KMS-11 (cell line): ENCODE measurements around the gene VENTX.

Experiments
- H2AFZ ChIP-seq: fragments of 200-600 bp; sonication (generic); 2 replicates; pipeline ENCODE4 v1.6.1; 2016; ENCODE audit warnings: antibody characterized with exemption, mixed run types, low read depth
- H3K27ac ChIP-seq: fragments of 200-600 bp; sonication (generic); 2 replicates; pipeline ENCODE4 v1.6.1; 2016; ENCODE audit warnings: mild to moderate bottlenecking, mixed run types
- H3K27me3 ChIP-seq: fragments of 200-600 bp; sonication (generic); 2 replicates; pipeline ENCODE4 v1.6.1; 2017; ENCODE audit warnings: mild to moderate bottlenecking, low read depth, mixed run types, moderate library complexity; ENCODE audit not compliant: insufficient read depth
- H3K36me3 ChIP-seq: fragments of 200-600 bp; sonication (generic); 2 replicates; pipeline ENCODE4 v1.6.1; 2017; ENCODE audit warnings: mild to moderate bottlenecking, mixed run types; ENCODE audit not compliant: insufficient read depth
- H3K4me1 ChIP-seq: fragments of 200-600 bp; sonication (generic); 2 replicates; pipeline ENCODE4 v1.6.1; 2016; ENCODE audit warnings: mild to moderate bottlenecking, low read depth, mixed run types; ENCODE audit not compliant: poor library complexity, severe bottlenecking
- H3K4me2 ChIP-seq: fragments of 200-600 bp; sonication (generic); 2 replicates; pipeline ENCODE4 v1.7.0; 2016; ENCODE audit warnings: mild to moderate bottlenecking, mixed run types
- H3K4me3 ChIP-seq: fragments of 200-600 bp; sonication (generic); IDR thresholded peaks from 2 replicates; pipeline ENCODE4 v1.6.1; 2017; ENCODE audit warnings: low read depth, low read length, mixed read lengths; ENCODE audit not compliant: insufficient read depth
- H3K79me2 ChIP-seq: fragments of 200-600 bp; sonication (generic); 2 replicates; pipeline ENCODE4 v1.6.1; 2016; ENCODE audit warnings: low read depth, mixed run types; ENCODE audit not compliant: insufficient read depth
- H3K9ac ChIP-seq: fragments of 200-600 bp; sonication (generic); 2 replicates; pipeline ENCODE4 v1.6.1; 2016; ENCODE audit warnings: mild to moderate bottlenecking, mixed run types
- H4K20me1 ChIP-seq: fragments of 200-600 bp; sonication (generic); 2 replicates; pipeline ENCODE4 v1.6.1; 2016; ENCODE audit warnings: mild to moderate bottlenecking, mixed run types; ENCODE audit not compliant: insufficient read depth
- CTCF ChIP-seq: fragments of 200-600 bp; sonication (generic); conservative IDR thresholded peaks from 2 replicates; pipeline ENCODE4 v1.6.1; 2017; ENCODE audit warnings: low read depth, mild to moderate bottlenecking, antibody characterized with exemption, low read length, moderate library complexity, mixed read lengths

The VENTX gene

GRCh38 chr10:133260895-133261725, 23.5 kb downstream of the VENTX start:
- peak overlapping the region; percentile 54; the same call in 1 of the 2 replicates for H3K4me2 ChIP-seq
- H3K27me3 ChIP-seq = no peaks in the 10 kb centered on the region; the same call in 1 of the 2 replicates
- H3K27ac ChIP-seq = no peak overlapping the region
- no peaks in the 10 kb centered on the region for H3K79me2 ChIP-seq
- peak overlapping the region; percentile 36; the same call in 1 of the 2 replicates for H2AFZ ChIP-seq
- no peak for TF ChIP-seq CTCF
- H3K4me1 ChIP-seq = peaks cover 36% of the 10 kb centered on the region
- no peak overlapping the region for H3K4me3 ChIP-seq
- no peaks in the 10 kb centered on the region for H3K36me3 ChIP-seq
- H3K9ac ChIP-seq = peak overlapping the region; percentile 64
- no peaks in the 10 kb centered on the region for H4K20me1 ChIP-seq

DNA sequence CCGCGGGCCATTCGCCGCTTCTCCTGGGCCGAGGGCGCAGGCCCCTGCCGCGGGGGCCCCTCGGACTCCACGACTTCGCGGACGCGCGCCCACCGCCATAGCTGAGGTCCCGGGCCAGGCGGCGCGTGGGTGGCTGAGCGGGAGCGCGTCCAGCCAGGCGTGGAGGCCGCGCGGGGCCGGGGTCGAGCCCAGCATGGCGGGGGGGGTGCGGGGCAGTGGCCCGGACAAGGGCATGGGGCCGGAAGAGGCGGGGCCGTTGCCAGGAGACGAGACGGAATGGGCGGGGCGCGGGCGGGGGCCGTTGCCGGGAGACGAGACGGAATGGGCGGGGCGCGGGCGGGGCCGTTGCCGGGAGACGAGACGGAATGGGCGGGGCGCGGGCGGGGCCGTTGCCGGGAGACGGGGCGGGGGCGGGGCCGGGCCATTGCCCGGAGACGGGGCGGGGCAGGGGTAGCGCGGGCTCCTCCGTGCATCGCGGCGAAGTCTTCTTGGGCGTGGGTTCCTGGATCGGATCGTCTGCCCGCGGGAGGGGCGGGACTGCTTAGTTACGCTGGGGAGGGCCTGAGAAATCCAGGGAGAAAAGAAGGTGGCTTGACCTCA, 24.2 kb downstream of the VENTX start:
- H3K4me2 ChIP-seq = peak overlapping the region; percentile 54; the same call in 1 of the 2 replicates
- no peak for TF ChIP-seq CTCF

GRCh38 chr10:133262696-133263095, 25.0 kb downstream of the VENTX start:
- H3K9ac ChIP-seq = no peak overlapping the region
- peaks cover 36% of the 10 kb centered on the region for H3K4me1 ChIP-seq
- no peaks in the 10 kb centered on the region for H3K79me2 ChIP-seq
- no peaks in the 10 kb centered on the region for H4K20me1 ChIP-seq
- H3K4me2 ChIP-seq = no peak overlapping the region; the same call in 1 of the 2 replicates
- H3K36me3 ChIP-seq = no peaks in the 10 kb centered on the region
- no peak for TF ChIP-seq CTCF
- H3K4me3 ChIP-seq = no peak overlapping the region
- H2AFZ ChIP-seq = no peak overlapping the region
- no peak overlapping the region for H3K27ac ChIP-seq
- no peaks in the 10 kb centered on the region for H3K27me3 ChIP-seq

More for the DNA sequence above, 24.2 kb downstream of the VENTX start:
- Histone ChIP-seq H4K20me1 (no peaks in the 10 kb centered on the region), H3K4me1 (peaks cover 36% of the 10 kb centered on the region), H3K27ac (no peak overlapping the region), H2AFZ (0 out of 2 replicates have a peak overlapping the region, but pooled peaks have one; percentile 36), H3K36me3 (no peaks in the 10 kb centered on the region), H3K27me3 (no peaks in the 10 kb centered on the region; the same call in 1 of the 2 replicates), H3K4me3 (no peak overlapping the region), H3K79me2 (no peaks in the 10 kb centered on the region), H3K9ac (peak overlapping the region; percentile 64)

GRCh38 chr10:133263674-133264073, 26.0 kb downstream of the VENTX start:
- H4K20me1 ChIP-seq = no peaks in the 10 kb centered on the region
- H3K4me2 ChIP-seq = no peak overlapping the region
- H3K4me3 ChIP-seq = no peak overlapping the region
- no peak overlapping the region for H2AFZ ChIP-seq
- H3K27me3 ChIP-seq = no peaks in the 10 kb centered on the region
- no peak overlapping the region for H3K27ac ChIP-seq
- no peak overlapping the region for H3K9ac ChIP-seq
- H3K4me1 ChIP-seq = peaks cover 26% of the 10 kb centered on the region
- no peak for TF ChIP-seq CTCF
- no peaks in the 10 kb centered on the region for H3K36me3 ChIP-seq
- no peaks in the 10 kb centered on the region for H3K79me2 ChIP-seq
